ENCODE data around the gene ROCK2.

Gene ROCK2

GRCh38 chr2:11319939-11320338 is 24.5 kb downstream of the ROCK2 start:
- TF ChIP-seq CREB1 (IDR thresholded peaks at IDR 0.05; ENCODE audit: low read depth) (no peak), TCF12 (IDR thresholded peaks at IDR 0.05; ENCODE audit: low read depth) (no peak), MAX (IDR thresholded peaks at IDR 0.05) (no peak), TEAD4 (IDR thresholded peaks at IDR 0.05) (no peak), FOXM1 (IDR thresholded peaks at IDR 0.05; ENCODE audit: borderline replicate concordance, low read depth) (no peak), EGR1 (IDR thresholded peaks at IDR 0.05) (no peak), CEBPB (IDR thresholded peaks at IDR 0.05) (no peak), ZBTB7A (IDR thresholded peaks at IDR 0.05; ENCODE audit: low read depth) (no peak), TAF1 (IDR thresholded peaks at IDR 0.05; ENCODE audit: low read depth) (no peak), USF1 (IDR thresholded peaks at IDR 0.05) (no peak), REST (IDR thresholded peaks at IDR 0.05; ENCODE audit: low read depth) (no peak), EP300 (IDR thresholded peaks at IDR 0.05; ENCODE audit: borderline replicate concordance) (no peak), NFIC (IDR thresholded peaks at IDR 0.05) (no peak), YY1 (IDR thresholded peaks at IDR 0.05; ENCODE audit: low read depth) (no peak), RAD21 (IDR thresholded peaks at IDR 0.05; ENCODE audit: low read depth) (no peak)

- no peak for TF ChIP-seq NFIC (IDR thresholded peaks at IDR 0.05)
- no peak for TF ChIP-seq REST (IDR thresholded peaks at IDR 0.05; ENCODE audit: low read depth)
- TF ChIP-seq CREB1 (IDR thresholded peaks at IDR 0.05; ENCODE audit: low read depth): no peak
- TF ChIP-seq YY1 (IDR thresholded peaks at IDR 0.05; ENCODE audit: low read depth): no peak
- no peak for TF ChIP-seq EGR1 (IDR thresholded peaks at IDR 0.05)
- TF ChIP-seq TAF1 (IDR thresholded peaks at IDR 0.05; ENCODE audit: low read depth): no peak
- TF ChIP-seq TCF12 (IDR thresholded peaks at IDR 0.05; ENCODE audit: low read depth): no peak
- TF ChIP-seq MAX (IDR thresholded peaks at IDR 0.05): no peak
- no peak for TF ChIP-seq USF1 (IDR thresholded peaks at IDR 0.05)
- no peak for TF ChIP-seq TEAD4 (IDR thresholded peaks at IDR 0.05)
- TF ChIP-seq CEBPB (IDR thresholded peaks at IDR 0.05): no peak
- TF ChIP-seq EP300 (IDR thresholded peaks at IDR 0.05; ENCODE audit: borderline replicate concordance): no peak
- no peak for TF ChIP-seq RAD21 (IDR thresholded peaks at IDR 0.05; ENCODE audit: low read depth)
- TF ChIP-seq ZBTB7A (IDR thresholded peaks at IDR 0.05; ENCODE audit: low read depth): no peak
- TF ChIP-seq FOXM1 (IDR thresholded peaks at IDR 0.05; ENCODE audit: borderline replicate concordance, low read depth): no peak
Observed at GRCh38 chr2:11315074-11315705, 29.2 kb downstream of the ROCK2 start.

GRCh38 chr2:11314487-11314886 is 29.9 kb downstream of the ROCK2 start:
- TF ChIP-seq ZBTB7A (IDR thresholded peaks at IDR 0.05; ENCODE audit: low read depth) (no peak), TEAD4 (IDR thresholded peaks at IDR 0.05) (no peak), RAD21 (IDR thresholded peaks at IDR 0.05; ENCODE audit: low read depth) (no peak), REST (IDR thresholded peaks at IDR 0.05; ENCODE audit: low read depth) (no peak), USF1 (IDR thresholded peaks at IDR 0.05) (no peak), CREB1 (IDR thresholded peaks at IDR 0.05; ENCODE audit: low read depth) (no peak), CEBPB (IDR thresholded peaks at IDR 0.05) (no peak), EP300 (IDR thresholded peaks at IDR 0.05; ENCODE audit: borderline replicate concordance) (no peak), MAX (IDR thresholded peaks at IDR 0.05) (no peak), TCF12 (IDR thresholded peaks at IDR 0.05; ENCODE audit: low read depth) (no peak), TAF1 (IDR thresholded peaks at IDR 0.05; ENCODE audit: low read depth) (no peak), EGR1 (IDR thresholded peaks at IDR 0.05) (no peak), YY1 (IDR thresholded peaks at IDR 0.05; ENCODE audit: low read depth) (no peak), FOXM1 (IDR thresholded peaks at IDR 0.05; ENCODE audit: borderline replicate concordance, low read depth) (no peak), NFIC (IDR thresholded peaks at IDR 0.05) (no peak)

Data from Ishikawa (cell line).